A549 treated with Mapracorat at 1 μM for 4 hours (cell line): Measurements from ENCODE around the gene RPGRIP1. TPM values are rescaled to one million over a fixed set of nuclear protein-coding genes. Genes with fewer than 3 reads are reported as not detected.

Experiments used
- total RNA-seq: library from RNA; stranded (reverse); fragments of 200-300 nt; extraction: Qiagen RNA extraction; gene quantifications from 5 replicates; pipeline ENCODE4 v1.2.3, GENCODE V29; 2022

RPGRIP1 gene
- 0.10 to 0.45 TPM (median 0.26 TPM) in 5 replicates for total RNA-seq

GRCh38 chr14:21279783-21280182 lies at the start of gene RPGRIP1:
TSS of gene RPGRIP1 (plus strand) at chr14:21280083. CDS start at chr14:21287977, 7,894 bp downstream.

GRCh38 chr14:21269252-21270046 lies 10.4 kb upstream of the RPGRIP1 start, which contains the start of gene HNRNPC:
TSS of gene HNRNPC (minus strand) at chr14:21269442. CDS start at chr14:21234193, 35,249 bp downstream.

Other genes starting within 250 kb of the RPGRIP1 start
- gene TPPP2, start 249.9 kb upstream of the RPGRIP1 start, total RNA-seq, result not detected in 5 replicates
- not detected in 5 replicates for gene RNASE13, start 245.3 kb upstream of the RPGRIP1 start, total RNA-seq
- gene RNASE7, start 237.7 kb upstream of the RPGRIP1 start, total RNA-seq, result not detected in 5 replicates
- not detected in 5 replicates for gene RNASE8, start 222.3 kb upstream of the RPGRIP1 start, total RNA-seq
- 7.1 to 11.5 TPM (median 9.5 TPM) in 5 replicates for gene ARHGEF40, start 209.8 kb upstream of the RPGRIP1 start, total RNA-seq
- 19.4 to 32.5 TPM (median 31.9 TPM) in 5 replicates for gene ZNF219, start 181.4 kb upstream of the RPGRIP1 start, total RNA-seq
- 0.64 to 1.1 TPM (median 0.76 TPM) in 5 replicates for gene TMEM253, start 179.0 kb upstream of the RPGRIP1 start, total RNA-seq
- not detected in 5 replicates for gene OR5AU1, start 124.0 kb upstream of the RPGRIP1 start, total RNA-seq
- gene HNRNPC, start 10.6 kb upstream of the RPGRIP1 start, total RNA-seq, result 783 to 949 TPM (median 796 TPM) in 5 replicates
- 94.7 to 109 TPM (median 99.1 TPM) in 5 replicates for gene SUPT16H, start 103.9 kb downstream of the RPGRIP1 start, total RNA-seq
- gene CHD8, start 176.0 kb downstream of the RPGRIP1 start, total RNA-seq, result 37.0 to 41.9 TPM (median 37.9 TPM) in 5 replicates
- gene RAB2B, start 196.9 kb downstream of the RPGRIP1 start, total RNA-seq, result 10.2 to 13.5 TPM (median 11.6 TPM) in 5 replicates
- 51.9 to 69.5 TPM (median 63.7 TPM) in 5 replicates for gene TOX4, start 197.1 kb downstream of the RPGRIP1 start, total RNA-seq
- 40.4 to 50.3 TPM (median 46.9 TPM) in 5 replicates for gene METTL3, start 231.3 kb downstream of the RPGRIP1 start, total RNA-seq
- gene SALL2, start 246.3 kb downstream of the RPGRIP1 start, total RNA-seq, result 0.50 to 1.0 TPM (median 0.73 TPM) in 5 replicates